Left lung (tissue), 10 donors: ENCODE measurements around the gene GALNTL6. TPM values are rescaled to one million over a fixed set of nuclear protein-coding genes. Genes with fewer than 3 reads are reported as not detected.

Experiments used
- ATAC-seq: fragments of 200-7000 bp; cut with Tn5 transposase; one replicate; pipeline ENCODE4 v1.9.1; 2020; ENCODE audit warnings: moderate library complexity
- DNase-seq, 4 donors: peaks; one replicate each; pipeline ENCODE4 v3.0.0-alpha.2; 2013 to 2020
- H3K27ac ChIP-seq, 2 donors: fragments of 200-600 bp; sonication (generic) in 1 of 2; one replicate each; pipeline versions ENCODE4 v1.5.0 to v1.8.0; 2020 to 2021
- H3K27me3 ChIP-seq, 2 donors: fragments of 200-600 bp; sonication (generic) in 1 of 2; one replicate each; pipeline versions ENCODE4 v1.5.0 to v1.8.0; 2020 to 2021
- H3K36me3 ChIP-seq, 2 donors: fragments of 200-600 bp; sonication (generic) in 1 of 2; one replicate each; pipeline versions ENCODE4 v1.5.0 to v1.8.0; 2020 to 2021
- H3K4me1 ChIP-seq, 2 donors: fragments of 200-600 bp; one replicate each; pipeline ENCODE4 v1.8.0; 2021
- H3K4me3 ChIP-seq, 2 donors: fragments of 200-600 bp; sonication (generic) in 1 of 2; one replicate each; pipeline versions ENCODE4 v1.5.0 to v1.8.0; 2020 to 2021; ENCODE audit warnings: mild to moderate bottlenecking in 1 of 2
- H3K9me3 ChIP-seq, 2 donors: fragments of 200-600 bp; sonication (generic) in 1 of 2; one replicate each; pipeline versions ENCODE4 v1.5.0 to v1.8.0; 2020 to 2021
- CTCF ChIP-seq, 2 donors: fragments of 200-600 bp; sonication (generic) in 1 of 2; IDR thresholded peaks; one replicate each; pipeline versions ENCODE4 v1.5.0 to v1.8.0; 2021; ENCODE audit warnings: antibody characterized with exemption in 2 of 2
- intact Hi-C, 2 donors: fragments of 100-400 bp; cut with DNase I; formaldehyde crosslinking; loops; one replicate each; pipeline versions ENCODE4 v1.11.2 to v1.14.2; 2022
- polyA plus RNA-seq, 6 donors: library from polyadenylated mRNA; unstranded; fragments of 120-200 nt; gene quantifications; one replicate each; pipeline ENCODE4 v1.2.1, GENCODE V29; 2013; ENCODE audit not compliant: insufficient read length in 6 of 6
- total RNA-seq, 2 donors: library from RNA; stranded (reverse); fragmentation: NEBNext Ultra II Directional; extraction: Animal tissue kit (Norgen Biotek cat#: 25700); gene quantifications; one replicate each; pipeline ENCODE4 v1.2.1, GENCODE V29; 2021
- donor health status: DM: no; HTN: yes; CAD: no.
- donor health status: DM: no; HTN: no; CAD: no.

GALNTL6 gene
- total and polyA plus RNA-seq, 8 donors = 0.11 to 0.16 (median 0.13) TPM; not detected in 5

- H3K27ac ChIP-seq = no peak overlapping the region
- ATAC-seq (no peak), DNase-seq (no peak)
- no peak for TF ChIP-seq CTCF (IDR thresholded peaks at IDR 0.05)
- intact Hi-C loops = no loop called here
- H3K36me3 ChIP-seq = no peaks in the 10 kb centered on the region
- H3K9me3 ChIP-seq = no peaks in the 10 kb centered on the region
- H3K4me3 ChIP-seq = no peak overlapping the region
- no peaks in the 10 kb centered on the region for H3K4me1 ChIP-seq
- H3K27me3 ChIP-seq = no peaks in the 10 kb centered on the region
These were observed 1244.7 kb downstream of the GALNTL6 start for GRCh38 chr4:173057901-173058300.

- H3K27me3 ChIP-seq = no peaks in the 10 kb centered on the region
- no peak for TF ChIP-seq CTCF (IDR thresholded peaks at IDR 0.05)
- H3K27ac ChIP-seq = no peak overlapping the region
- H3K36me3 ChIP-seq = no peaks in the 10 kb centered on the region
- ATAC-seq = no peak
- DNase-seq = no peak
- intact Hi-C loops = no loop called here
- peaks cover 0 to 10% of the 10 kb centered on the region in 2 donors for H3K9me3 ChIP-seq
- H3K4me1 ChIP-seq = no peaks in the 10 kb centered on the region
- H3K4me3 ChIP-seq = no peak overlapping the region
These were observed 1248.0 kb downstream of the GALNTL6 start for GRCh38 chr4:173061160-173061559.

- TF ChIP-seq CTCF (IDR thresholded peaks at IDR 0.05) = no peak
- intact Hi-C loops = no loop called here
- no peak for ATAC-seq
- DNase-seq = no peak
- no peaks in the 10 kb centered on the region for H3K36me3 ChIP-seq
- H3K27me3 ChIP-seq = no peaks in the 10 kb centered on the region
- peaks cover 0 to 12% of the 10 kb centered on the region in 2 donors for H3K9me3 ChIP-seq
- H3K4me3 ChIP-seq = no peak overlapping the region
- H3K4me1 ChIP-seq = no peaks in the 10 kb centered on the region
- no peak overlapping the region for H3K27ac ChIP-seq
These were observed 1260.8 kb downstream of the GALNTL6 start for GRCh38 chr4:173073939-173074500.

GRCh38 chr4:173074501-173074946 lies 1261.3 kb downstream of the GALNTL6 start:
- peaks cover 0 to 7% of the 10 kb centered on the region in 2 donors for H3K9me3 ChIP-seq
- ATAC-seq = peak; percentile 37
- no peak overlapping the region for H3K27ac ChIP-seq
- no peak overlapping the region for H3K4me3 ChIP-seq
- no peak for TF ChIP-seq CTCF (IDR thresholded peaks at IDR 0.05)
- DNase-seq = no peak
- no peaks in the 10 kb centered on the region for H3K27me3 ChIP-seq
- H3K4me1 ChIP-seq = no peaks in the 10 kb centered on the region
- intact Hi-C loops = no loop called here
- no peaks in the 10 kb centered on the region for H3K36me3 ChIP-seq

GRCh38 chr4:173076903-173077634 lies 1263.9 kb downstream of the GALNTL6 start:
- Histone ChIP-seq H3K4me3 (no peak overlapping the region), H3K36me3 (no peaks in the 10 kb centered on the region), H3K27me3 (no peaks in the 10 kb centered on the region), H3K27ac (no peak overlapping the region), H3K4me1 (no peaks in the 10 kb centered on the region), H3K9me3 (peaks cover 0 to 12% of the 10 kb centered on the region in 2 donors)
- intact Hi-C loops = no loop called here
- ATAC-seq = no peak
- TF ChIP-seq CTCF (IDR thresholded peaks at IDR 0.05) = no peak
- DNase-seq = no peak
